RKO (cell line): ENCODE results near the gene TCP11L1.
"Not testable (repeated sequence)": the region's sequence is repeated elsewhere in the genome, so short reads cannot be mapped to it uniquely, and the experiment has no call there.

Source experiments
- DNase-seq: peaks from one replicate; pipeline ENCODE4 v3.0.0-alpha.2; 2016; ENCODE audit warnings: low spot score

The TCP11L1 gene

GRCh38 chr11:33067294-33067693, 27.9 kb downstream of the TCP11L1 start:
- no peak for DNase-seq

GRCh38 chr11:33068611-33069340, 29.4 kb downstream of the TCP11L1 start:
- no peak for DNase-seq

- no peak for DNase-seq
Observed at GRCh38 chr11:33072465-33072864, 33.1 kb downstream of the TCP11L1 start.

GRCh38 chr11:33083918-33084317, 44.5 kb downstream of the TCP11L1 start:
- no peak for DNase-seq

GRCh38 chr11:33086017-33086416, 46.6 kb downstream of the TCP11L1 start:
- DNase-seq, result no peak

- no peak for DNase-seq
Observed at GRCh38 chr11:33089776-33090175, 50.4 kb downstream of the TCP11L1 start.

GRCh38 chr11:33094157-33094556, 54.8 kb downstream of the TCP11L1 start:
- DNase-seq, result no peak

GRCh38 chr11:33103836-33104235, 64.5 kb downstream of the TCP11L1 start:
- DNase-seq, result no peak

- DNase-seq, result no peak
Observed at GRCh38 chr11:33109294-33109895, 70.0 kb downstream of the TCP11L1 start.

GRCh38 chr11:33110083-33110482, 70.7 kb downstream of the TCP11L1 start:
- no peak for DNase-seq

- no peak for DNase-seq
Observed at GRCh38 chr11:33116535-33116934, 77.2 kb downstream of the TCP11L1 start.

- DNase-seq, result not testable (repeated sequence)
Observed at GRCh38 chr11:33122696-33123095, 83.3 kb downstream of the TCP11L1 start.
